GM12875 (cell line): ENCODE data around the gene SLC7A7.
"Not testable (repeated sequence)": the region's sequence is repeated elsewhere in the genome, so short reads cannot be mapped to it uniquely, and the experiment has no call there.

ENCODE experiments used
- H3K4me3 ChIP-seq: one replicate; pipeline ENCODE4 v1.5.1; 2011; ENCODE audit warnings: low read depth, low read length, control low read depth
- TF ChIP-seq, protein P1 (sequence below): IDR thresholded peaks from 2 replicates; pipeline ENCODE4 v1.5.1; 2011; ENCODE audit warnings: low read depth, mild to moderate bottlenecking, control low read depth, inconsistent platforms, low read length, moderate library complexity, borderline replicate concordance; ENCODE audit not compliant: insufficient read depth

SLC7A7 gene

DNA sequence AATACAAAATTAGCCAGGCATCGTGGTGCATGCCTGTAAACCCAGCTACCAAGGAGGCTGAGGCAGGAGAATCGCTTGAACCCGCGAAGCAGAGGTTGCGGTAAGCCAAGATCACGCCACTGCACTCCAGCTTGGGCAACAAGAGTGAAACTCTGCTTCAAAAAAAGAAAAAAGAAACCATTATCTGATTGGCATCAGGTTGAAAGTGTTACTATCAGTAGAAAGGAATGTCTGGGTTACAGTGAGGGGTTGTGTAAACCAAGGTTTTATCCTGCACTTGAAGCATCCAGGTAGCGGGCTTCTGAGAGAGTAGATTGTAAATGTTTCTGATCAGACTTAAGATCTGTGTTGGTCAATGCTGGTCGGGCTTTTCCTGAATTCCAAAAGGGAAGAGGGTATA, 62.8 kb downstream of the SLC7A7 start:
- TF ChIP-seq, protein P1, sequence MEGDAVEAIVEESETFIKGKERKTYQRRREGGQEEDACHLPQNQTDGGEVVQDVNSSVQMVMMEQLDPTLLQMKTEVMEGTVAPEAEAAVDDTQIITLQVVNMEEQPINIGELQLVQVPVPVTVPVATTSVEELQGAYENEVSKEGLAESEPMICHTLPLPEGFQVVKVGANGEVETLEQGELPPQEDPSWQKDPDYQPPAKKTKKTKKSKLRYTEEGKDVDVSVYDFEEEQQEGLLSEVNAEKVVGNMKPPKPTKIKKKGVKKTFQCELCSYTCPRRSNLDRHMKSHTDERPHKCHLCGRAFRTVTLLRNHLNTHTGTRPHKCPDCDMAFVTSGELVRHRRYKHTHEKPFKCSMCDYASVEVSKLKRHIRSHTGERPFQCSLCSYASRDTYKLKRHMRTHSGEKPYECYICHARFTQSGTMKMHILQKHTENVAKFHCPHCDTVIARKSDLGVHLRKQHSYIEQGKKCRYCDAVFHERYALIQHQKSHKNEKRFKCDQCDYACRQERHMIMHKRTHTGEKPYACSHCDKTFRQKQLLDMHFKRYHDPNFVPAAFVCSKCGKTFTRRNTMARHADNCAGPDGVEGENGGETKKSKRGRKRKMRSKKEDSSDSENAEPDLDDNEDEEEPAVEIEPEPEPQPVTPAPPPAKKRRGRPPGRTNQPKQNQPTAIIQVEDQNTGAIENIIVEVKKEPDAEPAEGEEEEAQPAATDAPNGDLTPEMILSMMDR = no peak
- no peak overlapping the region for H3K4me3 ChIP-seq

DNA sequence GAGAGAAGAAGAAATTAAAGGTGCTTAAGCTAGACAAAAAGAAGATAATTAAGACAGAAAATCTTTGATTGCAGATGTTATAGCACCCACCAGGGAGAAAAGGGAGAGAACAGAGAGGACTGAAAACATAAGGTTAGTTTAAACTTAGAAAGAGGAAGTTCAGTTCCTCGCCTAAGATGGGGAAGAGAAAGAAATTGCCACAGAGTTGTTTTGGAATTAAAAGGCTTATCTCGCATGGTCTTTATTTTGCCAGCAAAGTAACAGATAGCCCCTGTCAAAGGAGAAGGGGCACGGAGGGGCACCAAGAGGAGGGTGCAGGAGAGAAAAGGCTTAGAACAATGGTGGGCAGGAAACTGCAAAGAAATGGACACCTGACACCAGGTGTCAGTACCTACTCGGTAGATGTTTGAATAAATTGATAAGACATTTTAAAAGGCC, 66.6 kb downstream of the SLC7A7 start:
- H3K4me3 ChIP-seq = no peak overlapping the region
- TF ChIP-seq, protein P1 = no peak

DNA sequence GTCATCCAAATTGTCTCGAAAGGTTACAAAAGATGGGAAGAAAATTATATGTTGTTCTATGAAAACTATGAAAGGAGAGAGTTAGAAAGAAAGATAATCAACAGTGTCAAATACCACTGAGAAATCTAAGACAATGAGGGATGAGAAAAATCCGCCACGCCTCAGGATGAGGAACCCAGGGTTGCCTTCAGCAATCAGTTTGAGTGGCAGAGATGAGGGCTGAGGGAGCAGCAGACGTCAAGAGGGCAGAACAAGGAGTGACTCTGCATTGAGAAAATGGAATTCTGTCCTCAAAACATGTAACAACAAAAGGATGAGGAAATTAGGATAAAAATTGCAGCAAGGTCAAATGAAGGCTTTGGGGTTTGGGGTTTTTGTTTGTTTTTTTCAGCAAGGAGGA, 67.0 kb downstream of the SLC7A7 start:
- H3K4me3 ChIP-seq = no peak overlapping the region
- TF ChIP-seq, protein P1 = no peak

DNA sequence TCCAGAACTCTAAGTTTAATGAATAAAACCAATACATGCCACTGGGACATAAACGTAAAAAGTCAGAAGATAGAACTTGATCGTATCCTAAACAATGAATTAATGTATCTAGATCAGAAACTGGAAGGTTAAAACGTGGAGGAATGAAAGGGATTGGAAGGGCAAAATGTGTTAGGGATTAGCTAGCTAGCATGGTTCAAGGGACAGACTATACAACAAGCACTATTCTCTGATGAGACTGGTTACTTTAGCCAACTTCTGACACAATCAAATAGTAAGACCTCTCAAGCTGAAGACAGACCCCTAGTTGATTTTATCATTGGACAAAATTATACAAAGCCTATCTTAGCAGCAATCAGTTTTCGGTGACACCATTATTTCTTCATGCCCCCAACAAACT, 67.5 kb downstream of the SLC7A7 start:
- TF ChIP-seq, protein P1 = no peak
- H3K4me3 ChIP-seq = no peak overlapping the region

DNA sequence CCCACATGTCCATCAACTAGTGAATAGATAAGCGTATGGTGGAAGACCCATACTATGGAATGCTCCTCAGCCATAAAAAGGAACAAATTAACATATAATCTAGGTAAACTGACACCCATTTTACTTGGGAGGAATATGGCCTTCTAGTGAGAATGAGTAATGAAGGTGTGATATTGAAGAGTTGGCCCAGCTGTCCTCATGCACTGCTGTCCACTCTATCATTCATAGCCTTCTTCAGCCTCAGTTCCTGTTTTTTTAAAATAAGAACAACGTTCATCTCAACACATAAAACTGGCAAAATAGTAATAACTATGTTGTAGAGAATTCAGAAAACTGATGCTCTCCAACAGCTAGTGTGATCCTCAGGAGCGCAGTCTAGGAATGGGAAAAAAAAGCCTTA, 75.2 kb downstream of the SLC7A7 start:
- no peak overlapping the region for H3K4me3 ChIP-seq
- TF ChIP-seq, protein P1 = no peak

DNA sequence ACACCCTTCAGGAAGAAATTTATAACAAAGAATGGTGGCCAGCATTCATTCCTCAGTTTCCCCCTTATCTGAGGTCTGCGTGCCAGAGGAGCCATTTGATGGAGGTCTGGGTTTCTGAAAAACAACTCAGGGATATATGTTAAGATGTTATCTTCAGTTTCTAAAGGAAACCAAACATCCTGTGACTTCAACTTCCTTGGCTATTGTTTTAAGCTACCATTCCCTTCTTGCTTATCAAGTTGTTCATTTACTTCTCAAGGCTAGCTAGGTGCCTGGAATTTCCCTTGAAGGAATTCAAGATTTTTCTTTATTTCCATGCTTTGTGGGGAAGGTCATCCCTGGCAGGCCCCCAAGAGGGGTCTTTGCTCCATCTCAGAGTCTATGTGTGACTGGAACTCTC, 75.8 kb downstream of the SLC7A7 start:
- no peak overlapping the region for H3K4me3 ChIP-seq
- TF ChIP-seq, protein P1 = no peak

DNA sequence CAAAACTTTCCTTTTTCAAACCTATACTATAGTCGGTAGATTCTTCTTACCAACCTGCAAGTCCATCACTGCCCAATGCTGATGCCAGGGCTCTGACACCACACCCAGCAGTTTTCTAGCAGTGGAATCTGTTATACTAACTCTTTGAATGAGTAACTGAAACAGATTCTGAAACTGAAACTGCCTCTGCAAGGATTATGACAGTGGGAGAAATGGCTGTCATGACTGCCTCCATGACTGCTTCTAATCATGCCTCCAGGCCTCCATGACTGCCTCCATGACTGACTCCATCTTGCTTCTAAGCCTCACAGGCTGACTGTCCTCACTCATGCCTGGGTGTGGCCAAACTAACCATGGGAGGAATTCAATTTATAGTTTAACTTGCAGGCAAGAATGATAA, 78.2 kb downstream of the SLC7A7 start:
- TF ChIP-seq, protein P1 = no peak
- H3K4me3 ChIP-seq = no peak overlapping the region

DNA sequence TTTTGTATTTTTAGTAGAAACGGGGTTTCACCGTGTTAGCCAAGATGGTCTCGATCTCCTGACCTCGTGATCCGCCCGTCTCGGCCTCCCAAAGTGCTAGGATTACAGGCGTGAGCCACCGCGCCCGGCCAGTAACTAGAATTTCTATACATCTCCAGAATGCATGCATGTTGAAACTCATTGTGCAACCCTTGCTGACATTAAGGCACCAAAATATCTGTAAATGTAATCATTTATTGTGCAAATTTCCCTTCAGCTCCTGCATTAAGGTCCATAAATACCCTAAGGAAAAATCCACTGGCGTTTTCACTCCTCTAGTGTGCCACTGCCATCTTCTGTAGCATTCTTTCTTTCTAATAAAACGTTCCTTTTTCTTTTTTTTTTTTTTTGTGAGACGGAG, 78.9 kb downstream of the SLC7A7 start:
- not testable (repeated sequence) for H3K4me3 ChIP-seq
